GM12878 (cell line): ENCODE measurements around the gene MID1. TPM values are rescaled to one million over a fixed set of nuclear protein-coding genes. Genes with fewer than 3 reads are reported as not detected.

Experiments used
- ATAC-seq: fragments of 200-7000 bp; cut with Tn5 transposase; 3 replicates; pipeline ENCODE4 v1.9.1; 2020; ENCODE audit warnings: mild to moderate bottlenecking, moderate library complexity
- BruUV-seq: library from RNA; stranded (reverse); fragments of 400-500 nt; replicated peaks from 2 replicates; lab custom pipeline; 2021; lab: Mats Ljungman, UMichigan
- CTCF ChIA-PET: fragments of 300-600 bp; sonication (Branson Sonifier 250); formaldehyde crosslinking; extraction: SDS; loops from one replicate; lab custom pipeline; 2021; ENCODE audit warnings: inconsistent platforms; lab: Yijun Ruan, JAX
- POLR2A ChIA-PET: fragments of 350-600 bp; formaldehyde crosslinking; extraction: SDS; loops from one replicate; lab custom pipeline; 2021; ENCODE audit warnings: inconsistent platforms; lab: Charles Lee
- RAD21 ChIA-PET: fragments of 300-600 bp; sonication (Branson Sonifier 250); formaldehyde crosslinking; loops from one replicate; lab custom pipeline; 2023; ENCODE audit warnings: antibody characterized with exemption; ENCODE audit not compliant: unreplicated experiment; lab: Charles Lee
- SMC1A ChIA-PET: fragments of 300-600 bp; sonication (Branson Sonifier 250); formaldehyde crosslinking; loops from one replicate; lab custom pipeline; 2023; ENCODE audit not compliant: unreplicated experiment, uncharacterized antibody; lab: Charles Lee
- DNase-seq: peaks from one replicate; pipeline ENCODE4 v3.0.0-alpha.2; 2011; ENCODE audit warnings: low read depth, low spot score
- FAIRE-seq: peaks from 3 replicates; lab custom pipeline; 2011; peaks lifted over from hg19 to GRCh38; lab: Jason Lieb, UNC
- H2AFZ ChIP-seq: 2 replicates; pipeline ENCODE4 v1.6.0; 2011; ENCODE audit warnings: low read depth, low read length, control low read depth; ENCODE audit not compliant: control insufficient read depth
- H3K27ac ChIP-seq: 2 replicates; pipeline ENCODE4 v1.5.1; 2011; ENCODE audit warnings: control low read depth; ENCODE audit not compliant: control insufficient read depth, insufficient read depth
- H3K27me3 ChIP-seq, 2 experiments: replicated peaks in 1 of 2; 2 replicates each; pipeline versions ENCODE4 v1.6.0 to v1.6.1; 2011; ENCODE audit warnings: low read length in 1 of 2; ENCODE audit not compliant: control insufficient read depth in 2 of 2, insufficient read depth in 2 of 2
- H3K36me3 ChIP-seq, 2 experiments: 2 replicates each; pipeline ENCODE4 v1.5.1; 2011; ENCODE audit warnings: low read length in 1 of 2; ENCODE audit not compliant: control insufficient read depth in 2 of 2, insufficient read depth in 2 of 2
- H3K4me1 ChIP-seq: 2 replicates; pipeline ENCODE4 v1.6.1; 2011; ENCODE audit warnings: mild to moderate bottlenecking, low read length, moderate library complexity, mixed read lengths; ENCODE audit not compliant: control insufficient read depth, insufficient read depth
- H3K4me2 ChIP-seq: 2 replicates; pipeline ENCODE4 v1.6.0; 2011; ENCODE audit warnings: control low read depth; ENCODE audit not compliant: control insufficient read depth, insufficient read depth
- H3K4me3 ChIP-seq: fragments of 200-600 bp; sonication (generic); 2 replicates; pipeline ENCODE4 v1.5.1; 2016
- H3K79me2 ChIP-seq: 2 replicates; pipeline ENCODE4 v1.6.0; 2011; ENCODE audit warnings: low read length; ENCODE audit not compliant: control insufficient read depth, insufficient read depth
- H3K9ac ChIP-seq: 2 replicates; pipeline ENCODE4 v1.8.0; 2011; ENCODE audit warnings: low read length, control low read depth, mixed read lengths; ENCODE audit not compliant: control insufficient read depth, insufficient read depth
- H3K9me3 ChIP-seq: replicated peaks from 3 replicates; pipeline ENCODE4 v1.5.1; 2011; ENCODE audit warnings: mild to moderate bottlenecking, low read length; ENCODE audit not compliant: control insufficient read depth, insufficient read depth
- H4K20me1 ChIP-seq: 2 replicates; pipeline ENCODE4 v1.6.0; 2011; ENCODE audit not compliant: control insufficient read depth, insufficient read depth
- FOS ChIP-seq: IDR thresholded peaks from 3 replicates; pipeline ENCODE4 v1.6.1; 2011; ENCODE audit warnings: borderline replicate concordance; ENCODE audit not compliant: insufficient read length; ENCODE audit errors: extremely low read depth
- FOXM1 ChIP-seq: IDR thresholded peaks from 2 replicates; pipeline ENCODE4 v1.6.1; 2012; ENCODE audit warnings: low read depth, mild to moderate bottlenecking, inconsistent platforms, low read length, moderate library complexity
- IKZF1 ChIP-seq: fragments of 450-650 bp; conservative IDR thresholded peaks from 2 replicates; pipeline ENCODE4 v1.6.1; 2017; ENCODE audit warnings: antibody characterized with exemption, mild to moderate bottlenecking
- NFYB ChIP-seq: IDR thresholded peaks from 2 replicates; pipeline ENCODE4 v1.6.1; 2011; ENCODE audit warnings: low read depth, mild to moderate bottlenecking, low read length, improper control_type of control experiment, moderate library complexity; ENCODE audit not compliant: insufficient read depth
- NR2C2 ChIP-seq: IDR thresholded peaks from 2 replicates; pipeline ENCODE4 v1.6.1; 2011; ENCODE audit warnings: borderline replicate concordance, low read depth; ENCODE audit not compliant: control insufficient read depth, insufficient read length
- RAD51 ChIP-seq: fragments of 450-650 bp; IDR thresholded peaks from 2 replicates; pipeline ENCODE4 v1.6.1; 2016; ENCODE audit warnings: moderate library complexity, mild to moderate bottlenecking, inconsistent platforms
- RB1 ChIP-seq: fragments of 450-650 bp; formaldehyde crosslinking; IDR thresholded peaks from 2 replicates; pipeline ENCODE4 v1.6.1; 2017; ENCODE audit warnings: mild to moderate bottlenecking, borderline replicate concordance
- RCOR1 ChIP-seq: conservative IDR thresholded peaks from 2 replicates; pipeline ENCODE4 v1.6.1; 2012; ENCODE audit warnings: low read depth, low read length, improper control_type of control experiment
- SPI1 ChIP-seq: IDR thresholded peaks from 2 replicates; pipeline ENCODE4 v1.6.1; 2011; ENCODE audit warnings: low read depth, mild to moderate bottlenecking, low read length, moderate library complexity, borderline replicate concordance; ENCODE audit not compliant: insufficient read depth
- SREBF1 ChIP-seq: IDR thresholded peaks from 2 replicates; pipeline ENCODE4 v1.6.1; 2012; ENCODE audit warnings: mild to moderate bottlenecking, low read length
- SUZ12 ChIP-seq: fragments of 200-600 bp; sonication (generic); IDR thresholded peaks from one replicate; pipeline ENCODE4 v1.6.1; 2018; ENCODE audit warnings: antibody characterized with exemption, mild to moderate bottlenecking; ENCODE audit not compliant: unreplicated experiment
- TCF12 ChIP-seq: IDR thresholded peaks from 2 replicates; pipeline ENCODE4 v1.6.1; 2011; ENCODE audit warnings: low read depth, mild to moderate bottlenecking, low read length
- TCF7 ChIP-seq: IDR thresholded peaks from 2 replicates; pipeline ENCODE4 v1.6.1; 2014; ENCODE audit warnings: antibody characterized with exemption, borderline replicate concordance
- WGBS: methylation state at CpG from one replicate; pipeline ENCODE4 v1.1.6; 2016; ENCODE audit warnings: low lambda C conversion rate; ENCODE audit not compliant: insufficient replicate concordance, insufficient coverage; ENCODE audit errors: missing lambda C conversion rate; 5-methylcytosine and 5-hydroxymethylcytosine counted together
- in situ Hi-C: fragments of 300-500 bp; cut with MboI; formaldehyde crosslinking; loops from 9 replicates; pipeline ENCODE4 v1.14.3; 2018; ENCODE audit warnings: mixed read lengths
- intact Hi-C: fragments of 100-400 bp; cut with micrococcal nuclease; formaldehyde crosslinking; loops from one replicate; pipeline ENCODE4 v1.14.2; 2022; ENCODE audit not compliant: unreplicated experiment
- polyA plus RNA-seq, 11 experiments: library from polyadenylated mRNA; depleted of rRNA in 4 of 11; unstranded in 6 of 11; stranded (reverse) in 5 of 11; fragments of >200 nt; fragmentation: Nextera tagmentation in 4 of 11; fragmentation: Illumina TruSeq in 1 of 11; extraction: Ambion mirVana in 4 of 11; extraction: Trizol in 1 of 11; gene quantifications; 1 replicate in 1 of 11; 2 replicates in 10 of 11; pipeline versions ENCODE4 v1.2.1 to v1.2.3, GENCODE V29; 2011 to 2016; ENCODE audit warnings: inconsistent platforms in 2 of 11, missing spikeins in 2 of 11, low read depth in 1 of 11
- total RNA-seq, 4 experiments: library from RNA; depleted of rRNA in 3 of 4; stranded (reverse); fragments of >200 nt in 3 of 4; fragmentation: Illumina TruSeq in 1 of 4; extraction: Trizol in 1 of 4; gene quantifications; 2 replicates each; pipeline versions ENCODE4 v1.2.1 to v1.2.3, GENCODE V29; 2013 to 2021
- TF ChIP-seq, protein P1 (sequence below): fragments of 450-650 bp; IDR thresholded peaks from 2 replicates; pipeline ENCODE4 v1.6.1; 2017; ENCODE audit warnings: antibody characterized with exemption, mild to moderate bottlenecking, moderate library complexity
- TF ChIP-seq, protein P2 (sequence below): IDR thresholded peaks from 2 replicates; pipeline ENCODE4 v1.6.1; 2011; ENCODE audit warnings: borderline replicate concordance, low read depth, mild to moderate bottlenecking, moderate library complexity, mixed read lengths, low read length; ENCODE audit not compliant: insufficient read depth; ENCODE audit errors: extremely low read length

Gene MID1
- total and polyA plus RNA-seq, 10 of the 15 experiments (the other 5 are each of a cell fraction or from before 2014, with no cell fraction given) = 0.04 to 0.51 (median 0.14) TPM; not detected in 1

DNA sequence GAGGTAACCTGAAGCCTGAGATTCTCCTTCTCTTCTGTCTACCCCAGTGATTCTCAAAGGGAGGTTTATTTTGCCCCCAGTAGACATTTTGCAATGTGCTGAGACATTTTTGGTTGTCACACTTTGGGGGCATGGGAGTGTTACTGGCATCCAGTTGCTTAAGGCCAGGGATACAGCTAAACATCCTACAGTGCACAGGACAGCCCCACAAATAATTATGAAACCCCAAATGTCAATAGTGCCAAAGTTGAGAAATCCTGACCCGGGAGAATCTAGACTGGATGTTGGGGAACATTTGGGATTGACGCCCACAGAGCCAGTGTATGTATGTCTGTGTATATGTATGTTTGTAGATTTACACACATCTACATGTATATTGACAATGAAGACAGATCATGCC lies 13.2 kb downstream of the MID1 start:
- ChIA-PET POLR2A (no interaction called here), CTCF (interaction anchor here (1.0 kb wide), 1 partner anchor 9 kb away, joined by 3 read pairs; no protein-coding TSS in a partner anchor), RAD21 (no interaction called here), SMC1A (no interaction called here)
- 26% methylated on average over 2 of the region's 2 CpGs for WGBS
- no peak for ATAC-seq
- Histone ChIP-seq H3K4me2 (no peak overlapping the region), H4K20me1 (no peaks in the 10 kb centered on the region), H2AFZ (no peak overlapping the region), H3K36me3 (no peaks in the 10 kb centered on the region), H3K27ac (no peak overlapping the region), H3K4me3 (no peak overlapping the region), H3K79me2 (no peaks in the 10 kb centered on the region), H3K9me3 (no peaks in the 10 kb centered on the region), H3K4me1 (no peaks in the 10 kb centered on the region), H3K27me3 (no peaks in the 10 kb centered on the region; a peak in 2 of 4 replicates), H3K9ac (no peak overlapping the region)
- no peak for TF ChIP-seq SREBF1
- no peak for TF ChIP-seq TCF7
- no peak for TF ChIP-seq RAD51
- no peak for TF ChIP-seq NR2C2
- TF ChIP-seq FOXM1 = no peak
- no peak for TF ChIP-seq FOS
- TF ChIP-seq, protein P1, sequence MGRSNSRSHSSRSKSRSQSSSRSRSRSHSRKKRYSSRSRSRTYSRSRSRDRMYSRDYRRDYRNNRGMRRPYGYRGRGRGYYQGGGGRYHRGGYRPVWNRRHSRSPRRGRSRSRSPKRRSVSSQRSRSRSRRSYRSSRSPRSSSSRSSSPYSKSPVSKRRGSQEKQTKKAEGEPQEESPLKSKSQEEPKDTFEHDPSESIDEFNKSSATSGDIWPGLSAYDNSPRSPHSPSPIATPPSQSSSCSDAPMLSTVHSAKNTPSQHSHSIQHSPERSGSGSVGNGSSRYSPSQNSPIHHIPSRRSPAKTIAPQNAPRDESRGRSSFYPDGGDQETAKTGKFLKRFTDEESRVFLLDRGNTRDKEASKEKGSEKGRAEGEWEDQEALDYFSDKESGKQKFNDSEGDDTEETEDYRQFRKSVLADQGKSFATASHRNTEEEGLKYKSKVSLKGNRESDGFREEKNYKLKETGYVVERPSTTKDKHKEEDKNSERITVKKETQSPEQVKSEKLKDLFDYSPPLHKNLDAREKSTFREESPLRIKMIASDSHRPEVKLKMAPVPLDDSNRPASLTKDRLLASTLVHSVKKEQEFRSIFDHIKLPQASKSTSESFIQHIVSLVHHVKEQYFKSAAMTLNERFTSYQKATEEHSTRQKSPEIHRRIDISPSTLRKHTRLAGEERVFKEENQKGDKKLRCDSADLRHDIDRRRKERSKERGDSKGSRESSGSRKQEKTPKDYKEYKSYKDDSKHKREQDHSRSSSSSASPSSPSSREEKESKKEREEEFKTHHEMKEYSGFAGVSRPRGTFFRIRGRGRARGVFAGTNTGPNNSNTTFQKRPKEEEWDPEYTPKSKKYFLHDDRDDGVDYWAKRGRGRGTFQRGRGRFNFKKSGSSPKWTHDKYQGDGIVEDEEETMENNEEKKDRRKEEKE = no peak
- no peak for TF ChIP-seq NFYB
- TF ChIP-seq SUZ12 = no peak
- TF ChIP-seq SPI1 = no peak
- no peak for TF ChIP-seq IKZF1
- TF ChIP-seq, protein P2, sequence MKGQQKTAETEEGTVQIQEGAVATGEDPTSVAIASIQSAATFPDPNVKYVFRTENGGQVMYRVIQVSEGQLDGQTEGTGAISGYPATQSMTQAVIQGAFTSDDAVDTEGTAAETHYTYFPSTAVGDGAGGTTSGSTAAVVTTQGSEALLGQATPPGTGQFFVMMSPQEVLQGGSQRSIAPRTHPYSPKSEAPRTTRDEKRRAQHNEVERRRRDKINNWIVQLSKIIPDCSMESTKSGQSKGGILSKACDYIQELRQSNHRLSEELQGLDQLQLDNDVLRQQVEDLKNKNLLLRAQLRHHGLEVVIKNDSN = no peak
- TF ChIP-seq RB1 = no peak
- no peak for TF ChIP-seq RCOR1
- no peak for TF ChIP-seq TCF12
- in situ Hi-C loops (loop anchor here (25.0 kb wide), 1 partner anchor 620 kb away; no protein-coding TSS in a partner anchor), intact Hi-C loops (no loop called here)
- FAIRE-seq = no peak
- DNase-seq = no peak
- BruUV-seq = no TSS peak
